ENCODE results near the gene LILRB2. TPM values are rescaled to one million over a fixed set of nuclear protein-coding genes. Genes with fewer than 3 reads are reported as not detected.
"Not testable (repeated sequence)": the region's sequence is repeated elsewhere in the genome, so short reads cannot be mapped to it uniquely, and the experiment has no call there.

The LILRB2 gene
- total RNA-seq, 2 donors from 2014 or later = not detected

GRCh38 chr19:54311486-54311885, 30.6 kb upstream of the LILRB2 start:
- Mint-ChIP-seq H3K9me3 (no peaks in the 10 kb centered on the region), H3K27ac (no peak overlapping the region), H3K36me3 (no peaks in the 10 kb centered on the region)
- DNase-seq (ENCODE audit: low spot score in 2 of 2) (no peak), ATAC-seq (no peak)

GRCh38 chr19:54310543-54310942, 29.6 kb upstream of the LILRB2 start:
- ATAC-seq = no peak
- no peak for DNase-seq (ENCODE audit: low spot score in 2 of 2)
- Mint-ChIP-seq H3K9me3 (no peaks in the 10 kb centered on the region), H3K36me3 (no peaks in the 10 kb centered on the region), H3K27ac (no peak overlapping the region)

- no peak for DNase-seq (ENCODE audit: low spot score in 2 of 2)
- H3K36me3 Mint-ChIP-seq = no peaks in the 10 kb centered on the region
- H3K27ac Mint-ChIP-seq = no peak overlapping the region
These were observed 28.9 kb upstream of the LILRB2 start for GRCh38 chr19:54309811-54310210.

GRCh38 chr19:54307389-54308020, 26.6 kb upstream of the LILRB2 start:
- no peak for DNase-seq (ENCODE audit: low spot score in 2 of 2)
- Mint-ChIP-seq H3K9me3 (peaks cover 0 to 4% of the 10 kb centered on the region in 2 donors), H3K27ac (no peak overlapping the region), H3K36me3 (no peaks in the 10 kb centered on the region)
- ATAC-seq = no peak

More at GRCh38 chr19:54309811-54310210, 28.9 kb upstream of the LILRB2 start:
- peaks cover 0 to 3% of the 10 kb centered on the region in 2 donors for H3K9me3 Mint-ChIP-seq
- no peak for ATAC-seq

GRCh38 chr19:54305141-54305540, 24.2 kb upstream of the LILRB2 start:
- H3K36me3 Mint-ChIP-seq = no peaks in the 10 kb centered on the region
- H3K27ac Mint-ChIP-seq = no peak overlapping the region
- DNase-seq (ENCODE audit: low spot score in 2 of 2) (no peak), ATAC-seq (no peak)
- H3K9me3 Mint-ChIP-seq = peaks cover 0 to 4% of the 10 kb centered on the region in 2 donors

- DNase-seq (ENCODE audit: low spot score in 2 of 2) (no peak), ATAC-seq (no peak)
- Mint-ChIP-seq H3K36me3 (no peaks in the 10 kb centered on the region), H3K9me3 (peaks cover 0 to 4% of the 10 kb centered on the region in 2 donors), H3K27ac (peak overlapping the region in 1 of 2 donors; percentile 61)
These were observed 21.3 kb upstream of the LILRB2 start for GRCh38 chr19:54302257-54302656.

- Mint-ChIP-seq H3K9me3 (no peaks in the 10 kb centered on the region), H3K36me3 (no peaks in the 10 kb centered on the region), H3K27ac (no peak overlapping the region)
- DNase-seq (ENCODE audit: low spot score in 2 of 2) = no peak
- ATAC-seq = no peak
These were observed 18.6 kb upstream of the LILRB2 start for GRCh38 chr19:54299515-54299914.

- no peaks in the 10 kb centered on the region for H3K36me3 Mint-ChIP-seq
- no peak for ATAC-seq
- DNase-seq (ENCODE audit: low spot score in 2 of 2) = no peak
- no peak overlapping the region for H3K27ac Mint-ChIP-seq
- H3K9me3 Mint-ChIP-seq = no peaks in the 10 kb centered on the region
These were observed 18.2 kb upstream of the LILRB2 start for GRCh38 chr19:54299126-54299498.

- DNase-seq (ENCODE audit: low spot score in 2 of 2) (no peak), ATAC-seq (no peak)
- no peaks in the 10 kb centered on the region for H3K9me3 Mint-ChIP-seq
- no peak overlapping the region for H3K27ac Mint-ChIP-seq
- H3K36me3 Mint-ChIP-seq = no peaks in the 10 kb centered on the region
These were observed 17.6 kb upstream of the LILRB2 start for GRCh38 chr19:54298357-54299125.

GRCh38 chr19:54297759-54298305, 16.9 kb upstream of the LILRB2 start:
- Mint-ChIP-seq H3K36me3 (no peaks in the 10 kb centered on the region), H3K27ac (no peak overlapping the region), H3K9me3 (no peaks in the 10 kb centered on the region)
- no peak for DNase-seq (ENCODE audit: low spot score in 2 of 2)
- ATAC-seq = no peak

GRCh38 chr19:54294539-54294938, 13.6 kb upstream of the LILRB2 start:
- DNase-seq (ENCODE audit: low spot score in 2 of 2) (no peak), ATAC-seq (no peak)
- no peaks in the 10 kb centered on the region for H3K36me3 Mint-ChIP-seq
- H3K9me3 Mint-ChIP-seq = no peaks in the 10 kb centered on the region
- no peak overlapping the region for H3K27ac Mint-ChIP-seq

- not testable (repeated sequence) for H3K36me3 Mint-ChIP-seq; DNase-seq (ENCODE audit: low spot score in 2 of 2); ATAC-seq; H3K9me3 Mint-ChIP-seq; H3K27ac Mint-ChIP-seq
These were observed 8.2 kb upstream of the LILRB2 start for GRCh38 chr19:54289160-54289559.

GRCh38 chr19:54287456-54287855, 6.5 kb upstream of the LILRB2 start:
- ATAC-seq (no peak), DNase-seq (ENCODE audit: low spot score in 2 of 2) (no peak)
- Mint-ChIP-seq H3K9me3 (no peaks in the 10 kb centered on the region), H3K36me3 (no peaks in the 10 kb centered on the region), H3K27ac (no peak overlapping the region)

- not testable (repeated sequence) for H3K36me3 Mint-ChIP-seq; DNase-seq (ENCODE audit: low spot score in 2 of 2); H3K27ac Mint-ChIP-seq; H3K9me3 Mint-ChIP-seq; ATAC-seq
These were observed 5.4 kb upstream of the LILRB2 start for GRCh38 chr19:54286283-54286682.

- H3K27ac Mint-ChIP-seq; DNase-seq (ENCODE audit: low spot score in 2 of 2); ATAC-seq; H3K36me3 Mint-ChIP-seq; H3K9me3 Mint-ChIP-seq: not testable (repeated sequence)
These were observed 4.6 kb upstream of the LILRB2 start for GRCh38 chr19:54285427-54286056.

- DNase-seq (ENCODE audit: low spot score in 2 of 2) = no peak
- ATAC-seq = no peak
- H3K27ac Mint-ChIP-seq = no peak overlapping the region
- no peaks in the 10 kb centered on the region for H3K9me3 Mint-ChIP-seq
- H3K36me3 Mint-ChIP-seq = no peaks in the 10 kb centered on the region
These were observed 2.0 kb upstream of the LILRB2 start for GRCh38 chr19:54282686-54283470.

GRCh38 chr19:54281729-54282075, 792 bp upstream of the LILRB2 start:
- not testable (repeated sequence) for H3K36me3 Mint-ChIP-seq; ATAC-seq; H3K27ac Mint-ChIP-seq; DNase-seq (ENCODE audit: low spot score in 2 of 2); H3K9me3 Mint-ChIP-seq

All from activated naive CD4-positive, alpha-beta T cell treated with anti-CD3 and anti-CD28 coated beads, Interleukin-2, amount 50 U/mL, for 72 hours (primary cell).